Heart left ventricle (tissue), 16 donors: ENCODE data around the gene FAR2. TPM values are rescaled to one million over a fixed set of nuclear protein-coding genes. Genes with fewer than 3 reads are reported as not detected.

Experiments
- ATAC-seq, 4 donors: fragments of 200-7000 bp; cut with Tn5 transposase; one replicate each; pipeline ENCODE4 v1.9.1; 2020 to 2022; ENCODE audit warnings: moderate library complexity in 4 of 4, mild to moderate bottlenecking in 3 of 4, moderate number of reproducible peaks in 1 of 4
- DNase-seq, 5 donors: peaks; one replicate each; pipeline ENCODE4 v3.0.0-alpha.2; 2020
- H3K27ac ChIP-seq, 12 donors: fragments of 200-600 bp; sonication (generic) in 4 of 12; one replicate each; pipeline versions ENCODE4 v1.5.0 to v1.8.0; 2016 to 2022; ENCODE audit warnings: mild to moderate bottlenecking in 2 of 12
- H3K27me3 ChIP-seq, 9 donors: fragments of 200-600 bp; sonication (generic) in 2 of 9; one replicate each; pipeline versions ENCODE4 v1.5.1 to v1.8.0; 2016 to 2022; ENCODE audit warnings: mild to moderate bottlenecking in 3 of 9
- H3K36me3 ChIP-seq, 9 donors: fragments of 200-600 bp; sonication (generic) in 2 of 9; one replicate each; pipeline versions ENCODE4 v1.5.0 to v1.8.0; 2018 to 2022; ENCODE audit warnings: mild to moderate bottlenecking in 2 of 9
- H3K4me1 ChIP-seq, 12 donors: fragments of 200-600 bp; sonication (generic) in 4 of 12; one replicate each; pipeline versions ENCODE4 v1.5.0 to v1.8.0; 2016 to 2022; ENCODE audit warnings: mild to moderate bottlenecking in 3 of 12
- H3K4me3 ChIP-seq, 12 donors: fragments of 200-600 bp; sonication (generic) in 4 of 12; one replicate each; pipeline versions ENCODE4 v1.5.0 to v1.8.0; 2017 to 2022; ENCODE audit warnings: mild to moderate bottlenecking in 9 of 12, moderate library complexity in 4 of 12
- H3K9me3 ChIP-seq, 12 donors: fragments of 200-600 bp; sonication (generic) in 4 of 12; one replicate each; pipeline versions ENCODE4 v1.5.0 to v1.8.0; 2016 to 2022; ENCODE audit warnings: mild to moderate bottlenecking in 1 of 12
- CTCF ChIP-seq, 12 donors: fragments of 200-600 bp; sonication (generic) in 4 of 12; IDR thresholded peaks; one replicate each; pipeline versions ENCODE4 v1.5.0 to v1.8.0; 2018 to 2022; ENCODE audit warnings: antibody characterized with exemption in 12 of 12, mild to moderate bottlenecking in 5 of 12
- POLR2A ChIP-seq, 2 donors: fragments of 450-650 bp; IDR thresholded peaks; one replicate each; pipeline ENCODE4 v1.6.1; 2017; ENCODE audit warnings: antibody characterized with exemption in 2 of 2, mild to moderate bottlenecking in 2 of 2, moderate library complexity in 2 of 2
- WGBS, 4 donors: extraction: QIAGEN DNeasy Blood & Tissue Kit in 2 of 4; methylation state at CpG; one replicate each; pipeline versions ENCODE4 v1.1.5 to v1.1.7; 2013 to 2018; 5-methylcytosine and 5-hydroxymethylcytosine counted together
- intact Hi-C, 10 donors: fragments of 100-400 bp; cut with DNase I; formaldehyde crosslinking; loops; one replicate each; pipeline versions ENCODE4 v1.11.1 to v1.14.2; 2022
- polyA plus RNA-seq, 2 donors: library from polyadenylated mRNA; stranded (reverse); fragments of 200-250 nt; gene quantifications; one replicate each; pipeline ENCODE4 v1.2.3, GENCODE V29; 2013
- total RNA-seq, 9 donors: library from RNA; depleted of rRNA in 2 of 9; stranded (reverse); fragments of >200 nt in 2 of 9; fragmentation: NEBNext Ultra II Directional in 3 of 9; extraction: Animal tissue kit (Norgen Biotek cat#: 25700) in 3 of 9; gene quantifications; one replicate each; pipeline versions ENCODE4 v1.1.0 to v1.2.4, GENCODE V29; 2016 to 2023
- donor health status: ischemic (EF 13 %, LVEDD 7.1; RV severe dilation, severe dysfunction).
- donor health status: healthy with polysubstance abuse.
- donor health status: DM: no; HTN: yes; CAD: no.
- donor health status: DM: no; HTN: no; CAD: no.
- donor health status: ischemic (EF 25% LVEDD 6.9; RV normal size, moderate dysfunction).
- donor health status: ischemic (EF 25% LVEDD 5.7; RV mildly dilated, moderate dysfunction).
- donor health status: healthy.
- donor health status: DM: yes; HTN: yes; CAD: no.
- donor health status: ischemic (EF 35%, LVEDD 5.7; RV mildly dilated, moderate dysfunction).
- donor health status: nonischemic (EF 11% LVEDD 7.7; RV severe dilation, severe dysfunction).
- donor health status: DM: yes; HTN: yes; CAD: no.
- donor health status: PGD.
- donor health status: ischemic (EF 29% LVEDD 5.4; RV normal size, mild dysfunction).
- donor health status: nonischemic (EF 23%, LVEDD 6.1; RV moderate dilation, normal function).

The FAR2 gene
- total and polyA plus RNA-seq, 11 donors, result 1.1 to 11.6 (median 3.0) TPM

GRCh38 chr12:29291226-29291625 is 142.1 kb downstream of the FAR2 start:
- intact Hi-C loops, result no loop called here
- Histone ChIP-seq H3K4me1 (peaks cover 0 to 1% (median 0%) of the 10 kb centered on the region in 12 donors), H3K27ac (no peak overlapping the region), H3K4me3 (no peak overlapping the region), H3K36me3 (no peaks in the 10 kb centered on the region), H3K9me3 (peaks cover 0 to 17% (median 0%) of the 10 kb centered on the region in 12 donors), H3K27me3 (no peaks in the 10 kb centered on the region)
- TF ChIP-seq CTCF (IDR thresholded peaks at IDR 0.05) (no peak), POLR2A (IDR thresholded peaks at IDR 0.05) (no peak)
- WGBS, 4 donors, result 95 to 98% (median 97%) methylated on average over 3 of the region's 3 CpGs
- ATAC-seq (no peak), DNase-seq (no peak)

GRCh38 chr12:29299633-29300032 is 150.6 kb downstream of the FAR2 start:
- Histone ChIP-seq H3K27me3 (no peaks in the 10 kb centered on the region), H3K9me3 (no peaks in the 10 kb centered on the region), H3K36me3 (no peaks in the 10 kb centered on the region), H3K4me1 (peaks cover 0 to 7% (median 0%) of the 10 kb centered on the region in 12 donors), H3K27ac (no peak overlapping the region), H3K4me3 (no peak overlapping the region)
- ATAC-seq (no peak), DNase-seq (no peak)
- intact Hi-C loops, result no loop called here
- no peak for TF ChIP-seq CTCF (IDR thresholded peaks at IDR 0.05)
- 67 to 87% (median 83%) methylated on average over 2 of the region's 2 CpGs for WGBS, 4 donors

GRCh38 chr12:29301114-29301513 is 152.0 kb downstream of the FAR2 start:
- H3K27ac ChIP-seq, result no peak overlapping the region
- whole genome bisulfite sequencing, 4 donors, result 93 to 96% (median 95%) methylated on average over 3 of the region's 3 CpGs
- peaks cover 0 to 7% (median 0%) of the 10 kb centered on the region in 12 donors for H3K4me1 ChIP-seq
- no peaks in the 10 kb centered on the region for H3K27me3 ChIP-seq
- ATAC-seq (no peak), DNase-seq (no peak)
- no peaks in the 10 kb centered on the region for H3K9me3 ChIP-seq
- intact Hi-C loops, result no loop called here
- no peaks in the 10 kb centered on the region for H3K36me3 ChIP-seq
- TF ChIP-seq CTCF (IDR thresholded peaks at IDR 0.05), result no peak
- no peak for TF ChIP-seq POLR2A (IDR thresholded peaks at IDR 0.05)
- no peak overlapping the region for H3K4me3 ChIP-seq

GRCh38 chr12:29304388-29304787 is 155.3 kb downstream of the FAR2 start:
- Histone ChIP-seq H3K9me3 (no peaks in the 10 kb centered on the region), H3K36me3 (peaks cover 0 to 8% (median 0%) of the 10 kb centered on the region in 9 donors), H3K27ac (no peak overlapping the region), H3K4me3 (no peak overlapping the region), H3K27me3 (no peaks in the 10 kb centered on the region), H3K4me1 (peaks cover 0 to 7% (median 0%) of the 10 kb centered on the region in 12 donors)
- ATAC-seq, result no peak
- no peak for TF ChIP-seq CTCF (IDR thresholded peaks at IDR 0.05)
- TF ChIP-seq POLR2A (IDR thresholded peaks at IDR 0.05), result no peak
- DNase-seq, result no peak
- intact Hi-C loops, result no loop called here
